ENCODE measurements around the gene ANO6. TPM values are rescaled to one million over a fixed set of nuclear protein-coding genes. Genes with fewer than 3 reads are reported as not detected.

ANO6 gene
- total and polyA plus RNA-seq, 5 donors, result 14.4 to 51.0 (median 46.8) TPM

- Histone ChIP-seq H3K4me1 (ENCODE audit: control insufficient read depth, insufficient read depth, low read length) (no peaks in the 10 kb centered on the region), H3K27ac (ENCODE audit: low read length) (no peak overlapping the region), H3K27me3 (ENCODE audit: control insufficient read depth, insufficient read depth) (no peaks in the 10 kb centered on the region), H3K4me3 (ENCODE audit: low read length) (no peak overlapping the region), H3K9me3 (ENCODE audit: control insufficient read depth, low read length) (no peaks in the 10 kb centered on the region)
- intact Hi-C loops (cut with DNase I), result no loop called here
- ATAC-seq (no peak), DNase-seq (no peak)
Measured at GRCh38 chr12:45214071-45214470, 1.8 kb upstream of the ANO6 start.

GRCh38 chr12:45214749-45215418 lies 1.0 kb upstream of the ANO6 start:
- Histone ChIP-seq H3K4me1 (ENCODE audit: control insufficient read depth, insufficient read depth, low read length) (peaks cover 4% of the 10 kb centered on the region), H3K27ac (ENCODE audit: low read length) (peak overlapping the region; percentile 92), H3K4me3 (ENCODE audit: low read length) (peak overlapping the region; percentile 86), H3K9me3 (ENCODE audit: control insufficient read depth, low read length) (no peaks in the 10 kb centered on the region), H3K27me3 (ENCODE audit: control insufficient read depth, insufficient read depth) (no peaks in the 10 kb centered on the region)
- DNase-seq (no peak), ATAC-seq (no peak)
- intact Hi-C loops (cut with DNase I), result loop anchor here in 1 of 4 donors (5.0 kb wide), 1 partner anchor 52 kb away; no protein-coding TSS in a partner anchor
- WGBS, result 12% methylated on average over 11 of the region's 11 CpGs

- peak overlapping the region; percentile 92 for H3K27ac ChIP-seq (ENCODE audit: low read length)
- H3K9me3 ChIP-seq (ENCODE audit: control insufficient read depth, low read length), result no peaks in the 10 kb centered on the region
- H3K4me1 ChIP-seq (ENCODE audit: control insufficient read depth, insufficient read depth, low read length), result peaks cover 4% of the 10 kb centered on the region
- WGBS, result under 1% methylated on average over 70 of the region's 70 CpGs
- peak overlapping the region; percentile 86 for H3K4me3 ChIP-seq (ENCODE audit: low read length)
- ATAC-seq (peak; percentile 81 to 83), DNase-seq (peak; percentile 61 to 84 (median 84))
- intact Hi-C loops (cut with DNase I), result loop anchor here in 1 of 4 donors (5.0 kb wide), 1 partner anchor 51 kb away; no protein-coding TSS in a partner anchor
- H3K27me3 ChIP-seq (ENCODE audit: control insufficient read depth, insufficient read depth), result no peaks in the 10 kb centered on the region
Measured at GRCh38 chr12:45216230-45216982, 511 bp downstream of the ANO6 start.

GRCh38 chr12:45216983-45217485 lies 1.1 kb downstream of the ANO6 start:
- Histone ChIP-seq H3K27ac (ENCODE audit: low read length) (peak overlapping the region; percentile 92), H3K4me1 (ENCODE audit: control insufficient read depth, insufficient read depth, low read length) (peaks cover 4% of the 10 kb centered on the region), H3K9me3 (ENCODE audit: control insufficient read depth, low read length) (no peaks in the 10 kb centered on the region), H3K27me3 (ENCODE audit: control insufficient read depth, insufficient read depth) (no peaks in the 10 kb centered on the region), H3K4me3 (ENCODE audit: low read length) (peak overlapping the region; percentile 86)
- 4% methylated on average over 9 of the region's 9 CpGs for WGBS
- DNase-seq, result no peak
- no peak for ATAC-seq
- intact Hi-C loops (cut with DNase I), result loop anchor here in 1 of 4 donors (5.0 kb wide), 1 partner anchor 50 kb away; no protein-coding TSS in a partner anchor

GRCh38 chr12:45217846-45218245 lies 2.0 kb downstream of the ANO6 start:
- intact Hi-C loops (cut with DNase I), result loop anchor here in 1 of 4 donors (5.0 kb wide), 1 partner anchor 49 kb away; no protein-coding TSS in a partner anchor
- Histone ChIP-seq H3K27me3 (ENCODE audit: control insufficient read depth, insufficient read depth) (no peaks in the 10 kb centered on the region), H3K9me3 (ENCODE audit: control insufficient read depth, low read length) (no peaks in the 10 kb centered on the region), H3K4me1 (ENCODE audit: control insufficient read depth, insufficient read depth, low read length) (peaks cover 4% of the 10 kb centered on the region), H3K4me3 (ENCODE audit: low read length) (peak overlapping the region; percentile 86), H3K27ac (ENCODE audit: low read length) (no peak overlapping the region)
- DNase-seq (no peak), ATAC-seq (no peak)
- WGBS, result 36% methylated on average over 2 of the region's 2 CpGs

GRCh38 chr12:45219621-45220020 lies 3.7 kb downstream of the ANO6 start:
- Histone ChIP-seq H3K4me1 (ENCODE audit: control insufficient read depth, insufficient read depth, low read length) (peaks cover 4% of the 10 kb centered on the region), H3K4me3 (ENCODE audit: low read length) (no peak overlapping the region), H3K9me3 (ENCODE audit: control insufficient read depth, low read length) (no peaks in the 10 kb centered on the region), H3K27me3 (ENCODE audit: control insufficient read depth, insufficient read depth) (no peaks in the 10 kb centered on the region), H3K27ac (ENCODE audit: low read length) (no peak overlapping the region)
- ATAC-seq (no peak), DNase-seq (no peak)
- intact Hi-C loops (cut with DNase I), result loop anchor here in 1 of 4 donors (5.0 kb wide), 1 partner anchor 48 kb away; no protein-coding TSS in a partner anchor
- 92% methylated on average over 2 of the region's 2 CpGs for WGBS

GRCh38 chr12:45220363-45220931 lies 4.6 kb downstream of the ANO6 start:
- Histone ChIP-seq H3K27me3 (ENCODE audit: control insufficient read depth, insufficient read depth) (no peaks in the 10 kb centered on the region), H3K9me3 (ENCODE audit: control insufficient read depth, low read length) (no peaks in the 10 kb centered on the region), H3K27ac (ENCODE audit: low read length) (no peak overlapping the region), H3K4me1 (ENCODE audit: control insufficient read depth, insufficient read depth, low read length) (peaks cover 4% of the 10 kb centered on the region), H3K4me3 (ENCODE audit: low read length) (no peak overlapping the region)
- intact Hi-C loops (cut with DNase I), result no loop called here
- ATAC-seq, result no peak
- DNase-seq, result no peak

- WGBS, result 90% methylated on average over 6 of the region's 6 CpGs
- ATAC-seq, result no peak
- H3K27ac ChIP-seq (ENCODE audit: low read length), result no peak overlapping the region
Measured at GRCh38 chr12:45220969-45221368, 5.1 kb downstream of the ANO6 start.

GRCh38 chr12:45223868-45224267 lies 8.0 kb downstream of the ANO6 start:
- Histone ChIP-seq H3K27me3 (ENCODE audit: control insufficient read depth, insufficient read depth) (no peaks in the 10 kb centered on the region), H3K4me3 (ENCODE audit: low read length) (no peak overlapping the region), H3K9me3 (ENCODE audit: control insufficient read depth, low read length) (no peaks in the 10 kb centered on the region), H3K4me1 (ENCODE audit: control insufficient read depth, insufficient read depth, low read length) (peaks cover 6% of the 10 kb centered on the region), H3K27ac (ENCODE audit: low read length) (no peak overlapping the region)
- ATAC-seq (no peak), DNase-seq (no peak)
- WGBS, result 81% methylated on average over 2 of the region's 2 CpGs
- intact Hi-C loops (cut with DNase I), result no loop called here

More at GRCh38 chr12:45220969-45221368, 5.1 kb downstream of the ANO6 start:
- intact Hi-C loops (cut with DNase I), result no loop called here
- no peak overlapping the region for H3K4me3 ChIP-seq (ENCODE audit: low read length)
- H3K9me3 ChIP-seq (ENCODE audit: control insufficient read depth, low read length), result no peaks in the 10 kb centered on the region
- peaks cover 4% of the 10 kb centered on the region for H3K4me1 ChIP-seq (ENCODE audit: control insufficient read depth, insufficient read depth, low read length)
- H3K27me3 ChIP-seq (ENCODE audit: control insufficient read depth, insufficient read depth), result no peaks in the 10 kb centered on the region
- no peak for DNase-seq

- H3K4me3 ChIP-seq (ENCODE audit: low read length), result no peak overlapping the region
- no peak for DNase-seq
- peaks cover 6% of the 10 kb centered on the region for H3K4me1 ChIP-seq (ENCODE audit: control insufficient read depth, insufficient read depth, low read length)
- intact Hi-C loops (cut with DNase I), result no loop called here
- H3K27me3 ChIP-seq (ENCODE audit: control insufficient read depth, insufficient read depth), result no peaks in the 10 kb centered on the region
- 64% methylated on average over 1 of the region's 1 CpG for WGBS
- H3K27ac ChIP-seq (ENCODE audit: low read length), result no peak overlapping the region
- no peak for ATAC-seq
- no peaks in the 10 kb centered on the region for H3K9me3 ChIP-seq (ENCODE audit: control insufficient read depth, low read length)
Measured at GRCh38 chr12:45224311-45224710, 8.4 kb downstream of the ANO6 start.

GRCh38 chr12:45226021-45226420 lies 10.1 kb downstream of the ANO6 start:
- DNase-seq (no peak), ATAC-seq (no peak)
- Histone ChIP-seq H3K27me3 (ENCODE audit: control insufficient read depth, insufficient read depth) (no peaks in the 10 kb centered on the region), H3K4me1 (ENCODE audit: control insufficient read depth, insufficient read depth, low read length) (peaks cover 2% of the 10 kb centered on the region), H3K9me3 (ENCODE audit: control insufficient read depth, low read length) (no peaks in the 10 kb centered on the region), H3K27ac (ENCODE audit: low read length) (no peak overlapping the region), H3K4me3 (ENCODE audit: low read length) (no peak overlapping the region)
- intact Hi-C loops (cut with DNase I), result no loop called here
